Measurements from ENCODE around the gene ROR2. TPM values are rescaled to one million over a fixed set of nuclear protein-coding genes. Genes with fewer than 3 reads are reported as not detected.

ROR2 gene
- total RNA-seq, 1 donor from 2014 or later = 3.8 TPM

- no peak for DNase-seq
- H3K4me3 ChIP-seq = no peak overlapping the region
- no peak for ATAC-seq
Observed at GRCh38 chr9:91781116-91781515, 168.9 kb downstream of the ROR2 start.

GRCh38 chr9:91778031-91778430 is 172.0 kb downstream of the ROR2 start:
- TF ChIP-seq CTCF (IDR thresholded peaks at IDR 0.05) = no peak
- DNase-seq (no peak), ATAC-seq (no peak)
- Histone ChIP-seq H3K27ac (no peak overlapping the region), H3K4me3 (no peak overlapping the region), H3K36me3 (no peaks in the 10 kb centered on the region), H3K27me3 (ENCODE audit: low read depth) (peaks cover 11% of the 10 kb centered on the region), H3K4me1 (no peaks in the 10 kb centered on the region), H3K9me3 (no peaks in the 10 kb centered on the region)
- intact Hi-C loops (cut with DNase I) = no loop called here

More at GRCh38 chr9:91781116-91781515, 168.9 kb downstream of the ROR2 start:
- TF ChIP-seq CTCF (IDR thresholded peaks at IDR 0.05) = no peak
- Histone ChIP-seq H3K4me1 (no peaks in the 10 kb centered on the region), H3K9me3 (no peaks in the 10 kb centered on the region), H3K27ac (no peak overlapping the region), H3K36me3 (no peaks in the 10 kb centered on the region), H3K27me3 (ENCODE audit: low read depth) (peaks cover under 1% of the 10 kb centered on the region)
- intact Hi-C loops (cut with DNase I) = no loop called here

- Histone ChIP-seq H3K27ac (no peak overlapping the region), H3K4me1 (no peaks in the 10 kb centered on the region)
Observed at GRCh38 chr9:91777292-91777830, 172.7 kb downstream of the ROR2 start.

GRCh38 chr9:91776409-91777291 is 173.4 kb downstream of the ROR2 start:
- Histone ChIP-seq H3K27me3 (ENCODE audit: low read depth) (peaks cover 11% of the 10 kb centered on the region), H3K9me3 (no peaks in the 10 kb centered on the region), H3K27ac (no peak overlapping the region), H3K4me3 (no peak overlapping the region), H3K36me3 (no peaks in the 10 kb centered on the region), H3K4me1 (no peaks in the 10 kb centered on the region)
- ATAC-seq (no peak), DNase-seq (no peak)
- intact Hi-C loops (cut with DNase I) = no loop called here
- TF ChIP-seq CTCF (IDR thresholded peaks at IDR 0.05) = no peak

More at GRCh38 chr9:91777292-91777830, 172.7 kb downstream of the ROR2 start:
- DNase-seq = no peak
- no peak for TF ChIP-seq CTCF (IDR thresholded peaks at IDR 0.05)
- H3K4me3 ChIP-seq = no peak overlapping the region
- no peak for ATAC-seq
- intact Hi-C loops (cut with DNase I) = no loop called here
- H3K27me3 ChIP-seq (ENCODE audit: low read depth) = peaks cover 11% of the 10 kb centered on the region
- H3K36me3 ChIP-seq = no peaks in the 10 kb centered on the region
- no peaks in the 10 kb centered on the region for H3K9me3 ChIP-seq

GRCh38 chr9:91775708-91776028 is 174.4 kb downstream of the ROR2 start:
- TF ChIP-seq CTCF (IDR thresholded peaks at IDR 0.05) = no peak
- intact Hi-C loops (cut with DNase I) = no loop called here
- no peak for DNase-seq

More at GRCh38 chr9:91775708-91776028, 174.4 kb downstream of the ROR2 start:
- H3K36me3 ChIP-seq = no peaks in the 10 kb centered on the region
- no peaks in the 10 kb centered on the region for H3K4me1 ChIP-seq
- no peak for ATAC-seq
- H3K4me3 ChIP-seq = no peak overlapping the region
- H3K27ac ChIP-seq = no peak overlapping the region
- H3K27me3 ChIP-seq (ENCODE audit: low read depth) = peaks cover 11% of the 10 kb centered on the region
- H3K9me3 ChIP-seq = no peaks in the 10 kb centered on the region

All from lower lobe of right lung (tissue), 2 donors.